Peyer's patch (tissue), 4 donors: ENCODE measurements around the gene GAS1.

Experiments used
- CTCF ChIP-seq, 6 experiments: fragments of 450-650 bp in 4 of 6; fragments of 200-600 bp in 2 of 6; sonication (generic) in 1 of 6; IDR thresholded peaks; one replicate each; pipeline ENCODE4 v1.5.1; 2017 to 2019; ENCODE audit warnings: antibody characterized with exemption in 6 of 6, mild to moderate bottlenecking in 3 of 6, moderate library complexity in 1 of 6
- POLR2A ChIP-seq, 2 donors: fragments of 450-650 bp; IDR thresholded peaks; one replicate each; pipeline ENCODE4 v1.5.1; 2017; ENCODE audit warnings: antibody characterized with exemption in 2 of 2, mild to moderate bottlenecking in 2 of 2, moderate library complexity in 2 of 2

- TF ChIP-seq POLR2A (IDR thresholded peaks at IDR 0.05) (no peak), CTCF (IDR thresholded peaks at IDR 0.05) (no peak)
Observed at GRCh38 chr9:86971742-86972141, 24.4 kb upstream of the GAS1 start.
